ENCODE data around the gene WEE2. TPM values are rescaled to one million over a fixed set of nuclear protein-coding genes. Genes with fewer than 3 reads are reported as not detected.

WEE2 gene
- total and polyA plus RNA-seq, 2 of the 13 experiments (the other 11 are each of a cell fraction or from before 2014, with no cell fraction given), result not detected

DNA sequence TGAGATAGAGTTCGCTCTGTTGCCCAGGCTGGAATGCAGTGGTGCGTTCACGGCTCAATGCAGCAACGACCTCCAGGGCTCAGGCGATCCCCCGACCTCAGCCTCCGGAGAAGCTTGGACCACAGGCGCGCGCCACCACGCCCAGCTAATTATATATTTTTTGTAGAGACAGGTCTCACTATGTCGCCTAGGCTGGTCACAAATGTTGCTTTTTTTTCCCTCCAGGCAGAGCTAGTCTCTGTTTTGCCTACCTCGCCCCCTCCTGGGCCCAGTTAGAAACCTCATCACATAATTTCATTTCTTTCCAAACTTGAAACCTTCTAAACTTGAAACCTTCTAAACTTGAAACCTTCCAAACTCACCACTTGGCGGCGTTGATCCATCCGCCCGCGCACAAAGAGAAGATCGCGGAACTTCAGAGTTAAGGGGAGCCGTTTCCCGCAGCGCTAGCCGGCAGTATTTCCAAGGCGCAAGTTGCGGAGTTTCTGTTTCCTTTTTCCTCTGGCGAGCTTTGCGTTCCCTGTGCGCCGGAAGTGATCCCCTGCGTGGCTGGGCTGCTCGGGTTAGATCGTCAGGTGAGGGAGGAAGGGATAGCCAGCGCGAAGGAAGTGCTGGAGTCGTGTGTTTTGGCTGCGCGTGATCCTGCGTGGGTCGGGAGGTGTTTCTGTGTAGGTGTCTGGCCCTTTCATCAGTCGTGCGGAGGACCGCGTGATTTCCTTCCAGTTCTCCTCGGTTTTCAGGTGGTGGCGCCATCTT, 29.9 kb downstream of the WEE2 start, which contains the start of gene SSBP1 (continued):
- peak; percentile 84; the same call in 2 of the 3 replicates for TF ChIP-seq MXI1 (IDR thresholded peaks at IDR 0.05; ENCODE audit: borderline replicate concordance, low read depth, low read length)
- TF ChIP-seq ELF4 (CRISPR knock-in tag; IDR thresholded peaks at IDR 0.05; ENCODE audit: borderline replicate concordance), result no peak
- TF ChIP-seq ZBTB38 (CRISPR knock-in tag; IDR thresholded peaks at IDR 0.05), result peak; percentile 79; the same call in 1 of the 2 replicates
- TF ChIP-seq GZF1 (CRISPR knock-in tag; IDR thresholded peaks at IDR 0.05), result peak; percentile 83; the same call in 1 of the 2 replicates
- no peak; a peak in 2 of 4 replicates for TF ChIP-seq NR2F1 (CRISPR knock-in tag; IDR thresholded peaks at IDR 0.05)
- TF ChIP-seq YEATS2 (CRISPR knock-in tag; IDR thresholded peaks at IDR 0.05; ENCODE audit: borderline replicate concordance), result peak; percentile 99
- peak; percentile 51; the same call in 1 of the 2 replicates for TF ChIP-seq ZNF451 (CRISPR knock-in tag; IDR thresholded peaks at IDR 0.05)
- no peak for TF ChIP-seq ZBTB46 (CRISPR knock-in tag; IDR thresholded peaks at IDR 0.05; ENCODE audit: borderline replicate concordance)
- peak; percentile 97 for TF ChIP-seq HDAC1 (CRISPR knock-in tag; IDR thresholded peaks at IDR 0.05)
- 0 out of 2 replicates have a peak, but pooled peaks have one; percentile 72 for TF ChIP-seq ZNF589 (CRISPR knock-in tag; conservative IDR thresholded peaks at IDR 0.05)
- no peak for TF ChIP-seq HHEX (CRISPR knock-in tag; IDR thresholded peaks at IDR 0.05)
- TF ChIP-seq ZBTB44 (CRISPR knock-in tag; IDR thresholded peaks at IDR 0.05), result 0 out of 2 replicates have a peak, but pooled peaks have one; percentile 58
- peak; percentile 69 for TF ChIP-seq TEAD3 (CRISPR knock-in tag; optimal IDR thresholded peaks at IDR 0.05; ENCODE audit: borderline replicate concordance)
- no peak for TF ChIP-seq ZNF646 (CRISPR knock-in tag; IDR thresholded peaks at IDR 0.05)
- no peak; the same call in 1 of the 2 replicates for TF ChIP-seq ZNF12 (CRISPR knock-in tag; IDR thresholded peaks at IDR 0.05)
- no peak for TF ChIP-seq SRSF4 (IDR thresholded peaks at IDR 0.05; ENCODE audit: low read depth, low read length, poor library complexity, severe bottlenecking)
